HAP-1 (cell line): Measurements from ENCODE around the gene LUC7L.
"Not testable (repeated sequence)": the region's sequence is repeated elsewhere in the genome, so short reads cannot be mapped to it uniquely, and the experiment has no call there.

Source experiments
- DNase-seq, 2 experiments: peaks; one replicate each; pipeline ENCODE4 v3.0.0-alpha.2; 2016 to 2020; ENCODE audit warnings: low spot score in 2 of 2
- H3K27me3 ChIP-seq: fragments of 250-450 bp; sonication (Bioruptor Pico); 2 replicates; pipeline ENCODE4 v1.5.1; 2020; ENCODE audit warnings: low read depth, mild to moderate bottlenecking, moderate library complexity
- H3K36me3 ChIP-seq: fragments of 250-450 bp; sonication (Bioruptor Pico); replicated peaks from 2 replicates; pipeline ENCODE4 v1.5.1; 2020; ENCODE audit warnings: mild to moderate bottlenecking
- H3K4me1 ChIP-seq: fragments of 250-450 bp; sonication (Bioruptor Pico); 2 replicates; pipeline ENCODE4 v1.5.1; 2020; ENCODE audit warnings: mild to moderate bottlenecking
- H3K4me3 ChIP-seq: fragments of 250-450 bp; sonication (Bioruptor Pico); 2 replicates; pipeline ENCODE4 v1.5.1; 2020; ENCODE audit warnings: mild to moderate bottlenecking, moderate library complexity
- H3K9me3 ChIP-seq: fragments of 250-450 bp; sonication (Bioruptor Pico); 2 replicates; pipeline ENCODE4 v1.5.1; 2020; ENCODE audit warnings: mild to moderate bottlenecking, moderate library complexity
- in situ Hi-C: fragments of 300-500 bp; cut with MboI; formaldehyde crosslinking; loops from 3 replicates; pipeline ENCODE4 v1.14.3; 2020; ENCODE audit warnings: low sequenced_read_pairs, inconsistent platforms, mixed read lengths

LUC7L gene

GRCh38 chr16:229731-230281 is 557 bp upstream of the LUC7L start:
- Histone ChIP-seq H3K4me3 (peak overlapping the region; percentile 94), H3K27me3 (no peaks in the 10 kb centered on the region), H3K36me3 (peaks cover 27% of the 10 kb centered on the region), H3K4me1 (peaks cover 11% of the 10 kb centered on the region), H3K9me3 (no peaks in the 10 kb centered on the region)
- DNase-seq: no peak
- in situ Hi-C loops: no loop called here

GRCh38 chr16:228151-228851 is 948 bp downstream of the LUC7L start:
- Histone ChIP-seq H3K27me3 (no peaks in the 10 kb centered on the region), H3K4me3 (peak overlapping the region; percentile 94), H3K4me1 (peaks cover 11% of the 10 kb centered on the region), H3K9me3 (no peaks in the 10 kb centered on the region), H3K36me3 (peaks cover 42% of the 10 kb centered on the region)
- in situ Hi-C loops: no loop called here
- DNase-seq: peak in 1 of 2 experiments; percentile 42

GRCh38 chr16:220021-220420 is 9.2 kb downstream of the LUC7L start:
- no peaks in the 10 kb centered on the region for H3K9me3 ChIP-seq
- peaks cover 75% of the 10 kb centered on the region for H3K36me3 ChIP-seq
- no peaks in the 10 kb centered on the region for H3K27me3 ChIP-seq
- in situ Hi-C loops: no loop called here
- DNase-seq: no peak
- H3K4me1 ChIP-seq: no peaks in the 10 kb centered on the region; the same call in 1 of the 2 replicates
- no peak overlapping the region for H3K4me3 ChIP-seq

- in situ Hi-C loops: no loop called here
These were observed 16.2 kb downstream of the LUC7L start for GRCh38 chr16:212999-213398.

GRCh38 chr16:211631-212180 is 17.5 kb downstream of the LUC7L start:
- in situ Hi-C loops, H3K4me3 ChIP-seq, H3K4me1 ChIP-seq, DNase-seq, H3K9me3 ChIP-seq, H3K27me3 ChIP-seq: not testable (repeated sequence)
- peaks cover 78% of the 10 kb centered on the region for H3K36me3 ChIP-seq

More at GRCh38 chr16:212999-213398, 16.2 kb downstream of the LUC7L start:
- Histone ChIP-seq H3K36me3 (peaks cover 81% of the 10 kb centered on the region), H3K4me1 (no peaks in the 10 kb centered on the region), H3K9me3 (no peaks in the 10 kb centered on the region), H3K27me3 (no peaks in the 10 kb centered on the region), H3K4me3 (no peak overlapping the region)
- DNase-seq: no peak

- H3K9me3 ChIP-seq, DNase-seq, H3K4me1 ChIP-seq, H3K27me3 ChIP-seq, H3K4me3 ChIP-seq, in situ Hi-C loops: not testable (repeated sequence)
- peaks cover 88% of the 10 kb centered on the region for H3K36me3 ChIP-seq
These were observed 19.9 kb downstream of the LUC7L start for GRCh38 chr16:209359-209758.

GRCh38 chr16:204046-204445 is 25.2 kb downstream of the LUC7L start:
- H3K4me3 ChIP-seq, H3K9me3 ChIP-seq, in situ Hi-C loops, DNase-seq, H3K4me1 ChIP-seq, H3K27me3 ChIP-seq: not testable (repeated sequence)
- peaks cover 75% of the 10 kb centered on the region for H3K36me3 ChIP-seq

GRCh38 chr16:203246-203645 is 26.0 kb downstream of the LUC7L start:
- in situ Hi-C loops: no loop called here
- Histone ChIP-seq H3K9me3 (no peaks in the 10 kb centered on the region), H3K4me3 (no peak overlapping the region), H3K36me3 (peaks cover 75% of the 10 kb centered on the region), H3K4me1 (no peaks in the 10 kb centered on the region), H3K27me3 (no peaks in the 10 kb centered on the region)
- DNase-seq: no peak

- Histone ChIP-seq H3K9me3 (no peaks in the 10 kb centered on the region), H3K4me1 (no peaks in the 10 kb centered on the region), H3K4me3 (no peak overlapping the region), H3K27me3 (no peaks in the 10 kb centered on the region), H3K36me3 (peaks cover 71% of the 10 kb centered on the region)
- in situ Hi-C loops: no loop called here
- DNase-seq: no peak
These were observed 28.9 kb downstream of the LUC7L start for GRCh38 chr16:200388-200787.

GRCh38 chr16:194516-194915 is 34.7 kb downstream of the LUC7L start:
- in situ Hi-C loops: no loop called here
- H3K9me3 ChIP-seq: no peaks in the 10 kb centered on the region
- DNase-seq: no peak
- H3K4me1 ChIP-seq: no peaks in the 10 kb centered on the region
- H3K4me3 ChIP-seq: no peak overlapping the region
- H3K27me3 ChIP-seq: no peaks in the 10 kb centered on the region
- H3K36me3 ChIP-seq: peaks cover 87% of the 10 kb centered on the region

GRCh38 chr16:193441-193840 is 35.8 kb downstream of the LUC7L start:
- Histone ChIP-seq H3K4me3 (no peak overlapping the region), H3K4me1 (no peaks in the 10 kb centered on the region), H3K27me3 (no peaks in the 10 kb centered on the region), H3K36me3 (peaks cover 87% of the 10 kb centered on the region), H3K9me3 (no peaks in the 10 kb centered on the region)
- in situ Hi-C loops: no loop called here
- DNase-seq: no peak

- Histone ChIP-seq H3K27me3 (no peaks in the 10 kb centered on the region), H3K36me3 (peaks cover 86% of the 10 kb centered on the region), H3K4me3 (no peak overlapping the region), H3K4me1 (no peaks in the 10 kb centered on the region), H3K9me3 (no peaks in the 10 kb centered on the region)
- in situ Hi-C loops: no loop called here
- no peak for DNase-seq
These were observed 36.6 kb downstream of the LUC7L start for GRCh38 chr16:192686-193085.

GRCh38 chr16:191831-192230 is 37.4 kb downstream of the LUC7L start:
- no peaks in the 10 kb centered on the region for H3K4me1 ChIP-seq
- H3K36me3 ChIP-seq: peaks cover 86% of the 10 kb centered on the region
- in situ Hi-C loops: no loop called here
- H3K4me3 ChIP-seq: no peak overlapping the region
- H3K9me3 ChIP-seq: no peaks in the 10 kb centered on the region
- H3K27me3 ChIP-seq: no peaks in the 10 kb centered on the region
- DNase-seq: no peak

- Histone ChIP-seq H3K9me3 (no peaks in the 10 kb centered on the region), H3K27me3 (no peaks in the 10 kb centered on the region), H3K4me1 (no peaks in the 10 kb centered on the region), H3K36me3 (peaks cover 71% of the 10 kb centered on the region), H3K4me3 (no peak overlapping the region)
- in situ Hi-C loops: no loop called here
- DNase-seq: no peak
These were observed 39.6 kb downstream of the LUC7L start for GRCh38 chr16:189604-190186.
